Fibroblast of lung (primary cell): ENCODE data around the gene IDH2. TPM values are rescaled to one million over a fixed set of nuclear protein-coding genes. Genes with fewer than 3 reads are reported as not detected.

Experiments
- DNase-seq, 2 donors: peaks; one replicate each; pipeline versions ENCODE4 v3.0.0 to v3.0.0-alpha.2; 2010; ENCODE audit warnings: low read depth in 2 of 2
- H2AFZ ChIP-seq: 2 replicates; pipeline ENCODE4 v1.5.1; 2012; ENCODE audit warnings: low read length, control low read depth, inconsistent platforms
- H3K27ac ChIP-seq: 2 replicates; pipeline ENCODE4 v1.5.1; 2011; ENCODE audit warnings: low read length, control low read depth; ENCODE audit not compliant: insufficient read depth
- H3K27me3 ChIP-seq: 2 replicates; pipeline ENCODE4 v1.5.1; 2011; ENCODE audit warnings: mild to moderate bottlenecking, low read length; ENCODE audit not compliant: control insufficient read depth, insufficient read depth
- H3K36me3 ChIP-seq: 2 replicates; pipeline ENCODE4 v1.5.1; 2011; ENCODE audit warnings: low read length; ENCODE audit not compliant: control insufficient read depth, insufficient read depth
- H3K4me1 ChIP-seq: 2 replicates; pipeline ENCODE4 v1.5.1; 2011; ENCODE audit warnings: low read length; ENCODE audit not compliant: control insufficient read depth, insufficient read depth; ENCODE audit errors: extremely low read depth
- H3K4me2 ChIP-seq: 2 replicates; pipeline ENCODE4 v1.5.1; 2011; ENCODE audit warnings: low read length, control low read depth; ENCODE audit not compliant: insufficient read depth; ENCODE audit errors: extremely low read depth
- H3K4me3 ChIP-seq, 4 experiments: fragments of 200-600 bp in 1 of 4; sonication (generic) in 1 of 4; replicated peaks in 1 of 4; 2 replicates each; pipeline ENCODE4 v1.5.1; 2011 to 2016; ENCODE audit warnings: low read length in 4 of 4, low read depth in 3 of 4, mild to moderate bottlenecking in 3 of 4, control low read depth in 2 of 4, inconsistent platforms in 1 of 4, mixed read lengths in 1 of 4; ENCODE audit not compliant: insufficient read depth in 1 of 4; ENCODE audit errors: control extremely low read depth in 1 of 4
- H3K79me2 ChIP-seq: 2 replicates; pipeline ENCODE4 v1.5.1; 2012; ENCODE audit warnings: mild to moderate bottlenecking, low read length, inconsistent platforms; ENCODE audit not compliant: control insufficient read depth, insufficient read depth
- H3K9ac ChIP-seq: 2 replicates; pipeline ENCODE4 v1.5.1; 2011; ENCODE audit warnings: mild to moderate bottlenecking, low read length, control low read depth; ENCODE audit not compliant: insufficient read depth
- H3K9me3 ChIP-seq: 2 replicates; pipeline ENCODE4 v1.5.1; 2012; ENCODE audit warnings: low read depth, low read length; ENCODE audit not compliant: control insufficient read depth, insufficient read depth
- H4K20me1 ChIP-seq: 2 replicates; pipeline ENCODE4 v1.5.1; 2011; ENCODE audit warnings: low read length; ENCODE audit not compliant: control insufficient read depth, insufficient read depth; ENCODE audit errors: extremely low read depth
- EZH2 ChIP-seq: IDR thresholded peaks from 2 replicates; pipeline ENCODE4 v1.5.1; 2012; ENCODE audit warnings: low read length, control low read depth, mild to moderate bottlenecking; ENCODE audit errors: missing control alignments
- polyA plus RNA-seq, 2 donors: library from polyadenylated mRNA; depleted of rRNA in 1 of 2; stranded (reverse) in 1 of 2; unstranded in 1 of 2; fragments of >200 nt; gene quantifications; 2 replicates each; pipeline ENCODE4 v1.2.1, GENCODE V29; 2011 to 2012; ENCODE audit warnings: missing spikeins in 1 of 2
- total RNA-seq: library from RNA; depleted of rRNA; stranded (reverse); fragments of >200 nt; gene quantifications from 2 replicates; pipeline ENCODE4 v1.2.1, GENCODE V29; 2014
- TF ChIP-seq, protein P1 (sequence below), 2 donors: IDR thresholded peaks in 1 of 2; conservative IDR thresholded peaks in 1 of 2; 1 replicate in 1 of 2; 2 replicates in 1 of 2; pipeline ENCODE4 v1.5.1; 2011 to 2012; ENCODE audit warnings: low read length in 2 of 2, control low read depth in 1 of 2, inconsistent platforms in 1 of 2, low read depth in 1 of 2, mild to moderate bottlenecking in 1 of 2

IDH2 gene
- total and polyA plus RNA-seq, 2 donors (not counting 1 experiment from before 2014, with no cell fraction given) = 47.9 to 66.0 TPM

DNA sequence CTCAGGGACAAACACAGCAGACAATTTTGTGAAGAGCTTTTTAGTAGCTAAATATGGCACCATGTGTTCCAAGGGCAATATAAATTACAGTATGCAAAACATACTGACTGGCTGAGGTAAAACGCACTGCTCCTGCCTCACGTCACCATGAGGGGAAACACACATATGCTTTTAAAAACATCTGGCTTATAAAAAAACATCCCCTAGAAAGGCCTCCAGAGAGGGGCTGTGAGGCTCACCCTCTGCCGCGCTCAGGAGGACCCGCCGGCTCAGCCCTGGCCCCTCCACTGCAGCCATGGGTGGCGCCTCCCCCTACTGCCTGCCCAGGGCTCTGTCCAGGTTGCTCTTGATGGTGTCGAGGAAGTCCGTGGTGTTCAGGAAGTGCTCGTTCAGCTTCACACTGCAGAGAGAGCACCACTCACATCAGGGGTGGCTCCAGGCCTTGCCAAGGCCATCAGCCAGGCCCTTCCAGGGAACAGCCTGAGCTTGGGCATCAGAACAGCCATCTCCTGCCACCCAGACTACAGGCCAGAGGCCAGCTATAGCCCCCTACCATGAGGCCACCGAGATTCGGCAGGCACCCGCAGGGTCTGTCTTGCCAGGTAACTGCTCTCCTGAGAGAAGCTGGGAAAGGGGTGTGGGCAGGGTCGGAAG is 18.2 kb downstream of the IDH2 start:
- no peak for TF ChIP-seq EZH2
- TF ChIP-seq, protein P1, sequence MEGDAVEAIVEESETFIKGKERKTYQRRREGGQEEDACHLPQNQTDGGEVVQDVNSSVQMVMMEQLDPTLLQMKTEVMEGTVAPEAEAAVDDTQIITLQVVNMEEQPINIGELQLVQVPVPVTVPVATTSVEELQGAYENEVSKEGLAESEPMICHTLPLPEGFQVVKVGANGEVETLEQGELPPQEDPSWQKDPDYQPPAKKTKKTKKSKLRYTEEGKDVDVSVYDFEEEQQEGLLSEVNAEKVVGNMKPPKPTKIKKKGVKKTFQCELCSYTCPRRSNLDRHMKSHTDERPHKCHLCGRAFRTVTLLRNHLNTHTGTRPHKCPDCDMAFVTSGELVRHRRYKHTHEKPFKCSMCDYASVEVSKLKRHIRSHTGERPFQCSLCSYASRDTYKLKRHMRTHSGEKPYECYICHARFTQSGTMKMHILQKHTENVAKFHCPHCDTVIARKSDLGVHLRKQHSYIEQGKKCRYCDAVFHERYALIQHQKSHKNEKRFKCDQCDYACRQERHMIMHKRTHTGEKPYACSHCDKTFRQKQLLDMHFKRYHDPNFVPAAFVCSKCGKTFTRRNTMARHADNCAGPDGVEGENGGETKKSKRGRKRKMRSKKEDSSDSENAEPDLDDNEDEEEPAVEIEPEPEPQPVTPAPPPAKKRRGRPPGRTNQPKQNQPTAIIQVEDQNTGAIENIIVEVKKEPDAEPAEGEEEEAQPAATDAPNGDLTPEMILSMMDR (conservative IDR thresholded peaks at IDR 0.05 in 1 of 2, IDR thresholded peaks at IDR 0.05 in 1 of 2; ENCODE audit: low read depth in 1 of 2, low read length in 2 of 2) = no peak
- no peak overlapping the region for H3K9ac ChIP-seq

DNA sequence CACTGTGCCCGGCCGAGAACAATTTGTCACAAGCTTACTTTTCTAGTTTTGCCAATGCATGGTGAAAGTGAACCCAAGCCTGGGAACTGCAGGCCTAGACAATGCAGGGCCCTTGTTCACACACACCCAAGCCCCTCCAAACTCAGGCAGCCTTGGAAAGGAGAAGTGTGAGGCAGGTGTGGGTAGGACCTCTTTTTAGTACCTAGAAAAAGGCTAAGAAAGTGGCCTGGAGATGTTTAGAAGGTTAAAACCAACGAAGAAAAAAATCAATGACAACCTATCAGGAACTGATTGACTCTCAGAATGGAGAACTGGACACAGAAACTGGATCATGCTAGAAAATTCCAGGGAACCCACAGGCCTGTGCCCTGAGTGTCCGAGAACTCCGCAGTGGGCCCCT is 18.8 kb downstream of the IDH2 start:
- Histone ChIP-seq H3K4me1 (peaks cover 3% of the 10 kb centered on the region), H3K9ac (no peak overlapping the region), H3K27ac (no peak overlapping the region), H3K36me3 (peaks cover 7% of the 10 kb centered on the region), H2AFZ (no peak overlapping the region), H3K79me2 (no peaks in the 10 kb centered on the region), H3K4me2 (no peak overlapping the region), H3K9me3 (no peaks in the 10 kb centered on the region), H3K4me3 (no peak overlapping the region), H3K27me3 (no peaks in the 10 kb centered on the region), H4K20me1 (no peaks in the 10 kb centered on the region)
- TF ChIP-seq, protein P1 (conservative IDR thresholded peaks at IDR 0.05 in 1 of 2, IDR thresholded peaks at IDR 0.05 in 1 of 2; ENCODE audit: low read depth in 1 of 2, low read length in 2 of 2) = no peak
- TF ChIP-seq EZH2 = no peak
- no peak for DNase-seq

More for the DNA sequence above, 18.2 kb downstream of the IDH2 start:
- no peak for DNase-seq
- Histone ChIP-seq H2AFZ (no peak overlapping the region), H4K20me1 (no peaks in the 10 kb centered on the region), H3K27me3 (no peaks in the 10 kb centered on the region), H3K9me3 (no peaks in the 10 kb centered on the region), H3K4me2 (no peak overlapping the region), H3K4me3 (no peak overlapping the region), H3K27ac (no peak overlapping the region), H3K79me2 (no peaks in the 10 kb centered on the region), H3K4me1 (peaks cover 3% of the 10 kb centered on the region), H3K36me3 (peaks cover 7% of the 10 kb centered on the region)

DNA sequence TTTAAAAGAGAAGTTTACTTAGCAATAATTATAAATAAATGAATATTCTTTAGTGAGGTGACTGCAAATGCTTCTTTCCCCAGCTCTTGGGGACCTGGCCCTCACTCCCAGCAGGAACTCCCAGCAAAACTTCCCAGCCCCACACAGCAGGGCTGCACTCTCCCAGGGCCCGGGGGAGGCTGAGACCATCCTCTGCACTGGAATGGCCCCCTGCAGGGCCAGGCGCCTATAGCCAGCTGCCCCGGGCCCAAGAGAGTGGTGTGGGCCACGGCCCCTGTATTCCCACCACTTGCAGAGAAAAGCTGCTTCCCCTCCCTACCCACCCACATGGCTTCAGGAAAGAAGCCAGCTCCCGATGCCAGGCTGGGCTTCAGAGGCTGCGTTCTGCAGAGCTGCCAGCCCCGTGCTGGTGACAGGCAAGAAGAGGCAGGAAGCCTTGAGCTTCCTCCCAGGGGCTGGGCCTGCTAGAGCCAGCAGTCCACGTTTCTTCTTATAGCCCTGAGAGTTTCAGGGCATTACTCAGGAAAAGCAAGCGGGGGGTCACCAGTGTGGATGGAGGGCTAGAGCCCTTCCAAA is 20.0 kb downstream of the IDH2 start:
- Histone ChIP-seq H3K27ac (no peak overlapping the region), H2AFZ (no peak overlapping the region), H3K9me3 (no peaks in the 10 kb centered on the region), H3K36me3 (peaks cover 8% of the 10 kb centered on the region), H4K20me1 (no peaks in the 10 kb centered on the region), H3K4me2 (no peak overlapping the region), H3K4me3 (no peak overlapping the region), H3K4me1 (peaks cover 3% of the 10 kb centered on the region), H3K27me3 (no peaks in the 10 kb centered on the region), H3K79me2 (no peaks in the 10 kb centered on the region), H3K9ac (no peak overlapping the region)
- TF ChIP-seq, protein P1 (conservative IDR thresholded peaks at IDR 0.05 in 1 of 2, IDR thresholded peaks at IDR 0.05 in 1 of 2; ENCODE audit: low read depth in 1 of 2, low read length in 2 of 2) = no peak
- no peak for TF ChIP-seq EZH2
- DNase-seq = no peak
